HepG2 (cell line): ENCODE results near the gene REEP2. TPM values are rescaled to one million over a fixed set of nuclear protein-coding genes. Genes with fewer than 3 reads are reported as not detected.
A peak's percentile ranks its signal among the peaks of the same experiment; 100 is the strongest.

Experiments used
- ATAC-seq: fragments of 200-7000 bp; cut with Tn5 transposase; 3 replicates; pipeline ENCODE4 v1.9.1; 2020; ENCODE audit warnings: mild to moderate bottlenecking, moderate library complexity
- BruUV-seq: library from RNA; stranded (reverse); fragments of 400-500 nt; replicated peaks from 2 replicates; lab custom pipeline; 2021; lab: Mats Ljungman, UMichigan
- CTCF ChIA-PET: fragments of 300-600 bp; formaldehyde crosslinking; extraction: SDS; loops from one replicate; lab custom pipeline; 2021; ENCODE audit warnings: low total read pairs, inconsistent platforms, low intra/inter-chr PET ratio; lab: Yijun Ruan, JAX
- POLR2A ChIA-PET: fragments of 350-600 bp; sonication (Branson Sonifier 250); formaldehyde crosslinking; loops from one replicate; lab custom pipeline; 2020; ENCODE audit warnings: antibody characterized with exemption, inconsistent platforms; lab: Yijun Ruan, JAX
- DNase-seq: peaks from one replicate; pipeline ENCODE4 v3.0.0-alpha.2; 2015; ENCODE audit warnings: low spot score
- FAIRE-seq: peaks from 3 replicates; lab custom pipeline; 2011; peaks lifted over from hg19 to GRCh38; lab: Jason Lieb, UNC
- H2AFZ ChIP-seq: one replicate; pipeline ENCODE4 v1.6.1; 2011; ENCODE audit warnings: low read length, inconsistent platforms
- H3K27ac ChIP-seq: fragments of 300-600 bp; 3 replicates; pipeline ENCODE4 v1.8.0; 2011; ENCODE audit warnings: mixed run types, mild to moderate bottlenecking, mixed read lengths, low read length, inconsistent platforms; ENCODE audit not compliant: insufficient read depth; ENCODE audit errors: extremely low read length
- H3K27me3 ChIP-seq, 2 experiments: fragments of 200-600 bp in 1 of 2; 2 replicates in 1 of 2; 3 replicates in 1 of 2; pipeline versions ENCODE4 v1.6.0 to v1.8.0; 2011; ENCODE audit warnings: low read length in 2 of 2, mild to moderate bottlenecking in 2 of 2, moderate library complexity in 2 of 2, inconsistent platforms in 1 of 2; ENCODE audit not compliant: insufficient read depth in 2 of 2, control insufficient read depth in 1 of 2
- H3K36me3 ChIP-seq, 2 experiments: fragments of 200-600 bp in 1 of 2; replicated peaks in 1 of 2; 2 replicates in 1 of 2; 3 replicates in 1 of 2; pipeline versions ENCODE4 v1.5.1 to v1.8.0; 2011; ENCODE audit warnings: low read length in 2 of 2, inconsistent platforms in 1 of 2; ENCODE audit not compliant: insufficient read depth in 2 of 2, control insufficient read depth in 1 of 2
- H3K4me1 ChIP-seq: 2 replicates; pipeline ENCODE4 v1.5.1; 2012; ENCODE audit warnings: low read length, inconsistent platforms; ENCODE audit not compliant: insufficient read depth
- H3K4me2 ChIP-seq: 2 replicates; pipeline ENCODE4 v1.6.0; 2011; ENCODE audit warnings: low read depth, low read length, inconsistent platforms
- H3K4me3 ChIP-seq, 3 experiments: fragments of 200-600 bp in 1 of 3; sonication (generic), shearing (Covaris generic) in 1 of 3; replicated peaks in 1 of 3; 2 replicates each; pipeline ENCODE4 v1.5.1; 2011 to 2016; ENCODE audit warnings: low read length in 3 of 3, inconsistent platforms in 2 of 3, low read depth in 2 of 3, mild to moderate bottlenecking in 2 of 3, control low read depth in 1 of 3, mixed read lengths in 1 of 3; ENCODE audit not compliant: insufficient read depth in 1 of 3
- H3K79me2 ChIP-seq: one replicate; pipeline ENCODE4 v1.6.1; 2011; ENCODE audit warnings: low read length, inconsistent platforms; ENCODE audit not compliant: insufficient read depth
- H3K9ac ChIP-seq: 2 replicates; pipeline ENCODE4 v1.6.0; 2011; ENCODE audit warnings: mild to moderate bottlenecking, low read depth, low read length, inconsistent platforms; ENCODE audit not compliant: insufficient read depth
- H3K9me3 ChIP-seq: 2 replicates; pipeline ENCODE4 v1.5.1; 2012; ENCODE audit warnings: mild to moderate bottlenecking, low read length
- H4K20me1 ChIP-seq: 2 replicates; pipeline ENCODE4 v1.6.0; 2011; ENCODE audit warnings: inconsistent platforms, mild to moderate bottlenecking, low read length, moderate library complexity; ENCODE audit not compliant: insufficient read depth
- ATF7-NPFF ChIP-seq: sonication (generic); formaldehyde crosslinking; IDR thresholded peaks from 2 replicates; pipeline ENCODE4 v1.8.1; 2023; ENCODE audit warnings: mild to moderate bottlenecking, low read depth, missing genetic modification reagents, moderate library complexity
- CCDC6 ChIP-seq: sonication (generic); formaldehyde crosslinking; IDR thresholded peaks from 2 replicates; pipeline ENCODE4 v1.8.1; 2022; ENCODE audit warnings: mild to moderate bottlenecking, missing genetic modification reagents, moderate library complexity
- HOXA3 ChIP-seq: sonication (generic); formaldehyde crosslinking; IDR thresholded peaks from 2 replicates; pipeline ENCODE4 v1.5.0; 2020; ENCODE audit warnings: missing genetic modification reagents
- IKZF5 ChIP-seq: IDR thresholded peaks from 2 replicates; pipeline ENCODE4 v1.6.1; 2018; ENCODE audit warnings: missing genetic modification reagents, mild to moderate bottlenecking, missing compliant biosample characterization
- RBM39 ChIP-seq: fragments of 200-400 bp; formaldehyde crosslinking; IDR thresholded peaks from one replicate; pipeline ENCODE4 v1.6.1; 2018; ENCODE audit warnings: antibody characterized with exemption, mild to moderate bottlenecking, low read depth, low read length; ENCODE audit not compliant: poor library complexity, severe bottlenecking
- SALL2 ChIP-seq: sonication (generic); formaldehyde crosslinking; IDR thresholded peaks from 2 replicates; pipeline ENCODE4 v1.8.1; 2023; ENCODE audit warnings: mild to moderate bottlenecking, missing genetic modification reagents, inconsistent platforms
- SUZ12 ChIP-seq: fragments of 150-350 bp; IDR thresholded peaks from 2 replicates; pipeline ENCODE4 v1.6.1; 2014; ENCODE audit warnings: low read depth, low read length
- THAP9 ChIP-seq: sonication (generic); formaldehyde crosslinking; IDR thresholded peaks from 2 replicates; pipeline ENCODE4; 2020; ENCODE audit warnings: missing genetic modification reagents, mild to moderate bottlenecking, borderline replicate concordance
- ZNF441 ChIP-seq: sonication (generic); formaldehyde crosslinking; IDR thresholded peaks from 2 replicates; pipeline ENCODE4 v1.7.0; 2021; ENCODE audit warnings: missing genetic modification reagents, borderline replicate concordance
- ZNF550 ChIP-seq: sonication (generic); formaldehyde crosslinking; IDR thresholded peaks from 2 replicates; pipeline ENCODE4 v1.4.0; 2020; ENCODE audit warnings: mild to moderate bottlenecking, missing genetic modification reagents, borderline replicate concordance
- ZNF674 ChIP-seq: sonication (generic); formaldehyde crosslinking; IDR thresholded peaks from 2 replicates; pipeline ENCODE4 v1.5.0; 2020; ENCODE audit warnings: low read depth, mild to moderate bottlenecking, missing genetic modification reagents
- WGBS: methylation state at CpG from one replicate; pipeline ENCODE4 v1.1.6; 2017; ENCODE audit warnings: low lambda C conversion rate; 5-methylcytosine and 5-hydroxymethylcytosine counted together
- in situ Hi-C: cut with HindIII; loops from 2 replicates; pipeline ENCODE4 v1.10.0; 2017; ENCODE audit warnings: low pct_unique_long_range_greater_than_20kb; ENCODE audit not compliant: extremely low pct_ligation_motif_present
- intact Hi-C: fragments of 100-400 bp; cut with micrococcal nuclease; formaldehyde crosslinking; loops from one replicate; pipeline ENCODE4 v1.10.0; 2022; ENCODE audit not compliant: unreplicated experiment
- polyA plus RNA-seq, 8 experiments: library from polyadenylated mRNA; depleted of rRNA in 3 of 8; stranded (reverse) in 7 of 8; unstranded in 1 of 8; fragments of >200 nt; fragmentation: Illumina TruSeq in 4 of 8; extraction: Trizol in 4 of 8; gene quantifications; 2 replicates each; pipeline versions ENCODE4 v1.2.1 to v1.2.3, GENCODE V29; 2011 to 2016; ENCODE audit warnings: low read depth in 4 of 8, missing spikeins in 1 of 8, mixed read lengths in 1 of 8; ENCODE audit not compliant: insufficient read depth in 1 of 8
- total RNA-seq, 5 experiments: library from RNA; depleted of rRNA; stranded (reverse); fragments of >200 nt; fragmentation: Illumina TruSeq; extraction: Trizol; gene quantifications; 2 replicates each; pipeline ENCODE4 v1.2.3, GENCODE V29; 2016; ENCODE audit warnings: low read depth in 1 of 5
- TF ChIP-seq, protein P1 (sequence below): sonication (generic); formaldehyde crosslinking; IDR thresholded peaks from 2 replicates; pipeline ENCODE4 v1.5.0; 2020; ENCODE audit warnings: mild to moderate bottlenecking, missing genetic modification reagents, borderline replicate concordance

REEP2 gene
- total and polyA plus RNA-seq, 2 of the 13 experiments (the other 11 are each of a cell fraction or from before 2014, with no cell fraction given) = 5.3 to 7.8 TPM

- FAIRE-seq (no peak), ATAC-seq (peak; percentile 84), DNase-seq (peak; percentile 72)
- H3K36me3 ChIP-seq = no peaks in the 10 kb centered on the region
- H3K9ac ChIP-seq = peak overlapping the region; percentile 83
- intact Hi-C loops (no loop called here), in situ Hi-C loops (no loop called here)
- peaks cover 53% of the 10 kb centered on the region for H3K4me1 ChIP-seq
- POLR2A ChIA-PET = interaction anchor here (1.1 to 3.5 kb wide), 8 partner anchors 10 to 140 kb away, joined by 3 to 58 read pairs (median 6); partner anchors contain the start of genes EGR1, ETF1 and KDM3B
- peak overlapping the region; percentile 92 for H3K4me2 ChIP-seq
- peaks cover 4 to 35% of the 10 kb centered on the region in 2 experiments; a peak in 4 of 5 replicates for H3K27me3 ChIP-seq
- no peaks in the 10 kb centered on the region for H4K20me1 ChIP-seq
- peak overlapping the region; percentile 87 for H3K27ac ChIP-seq
- peak overlapping the region; percentile 75 to 82 (median 79) for H3K4me3 ChIP-seq
- no peaks in the 10 kb centered on the region for H3K9me3 ChIP-seq
- CTCF ChIA-PET = interaction anchor here (1.4 kb wide), 1 partner anchor 28 kb away, joined by 4 read pairs; no protein-coding TSS in a partner anchor
- H2AFZ ChIP-seq = no peak overlapping the region
- BruUV-seq = no TSS peak
- no peaks in the 10 kb centered on the region for H3K79me2 ChIP-seq
- no CpG with 5 or more reads among the region's 93 CpGs for WGBS
- no peak for TF ChIP-seq ZNF441
- no peak for TF ChIP-seq THAP9 (CRISPR knock-in tag)
- no peak for TF ChIP-seq CCDC6 (CRISPR knock-in tag)
- no peak for TF ChIP-seq ZNF550 (CRISPR knock-in tag)
- TF ChIP-seq, protein P1, sequence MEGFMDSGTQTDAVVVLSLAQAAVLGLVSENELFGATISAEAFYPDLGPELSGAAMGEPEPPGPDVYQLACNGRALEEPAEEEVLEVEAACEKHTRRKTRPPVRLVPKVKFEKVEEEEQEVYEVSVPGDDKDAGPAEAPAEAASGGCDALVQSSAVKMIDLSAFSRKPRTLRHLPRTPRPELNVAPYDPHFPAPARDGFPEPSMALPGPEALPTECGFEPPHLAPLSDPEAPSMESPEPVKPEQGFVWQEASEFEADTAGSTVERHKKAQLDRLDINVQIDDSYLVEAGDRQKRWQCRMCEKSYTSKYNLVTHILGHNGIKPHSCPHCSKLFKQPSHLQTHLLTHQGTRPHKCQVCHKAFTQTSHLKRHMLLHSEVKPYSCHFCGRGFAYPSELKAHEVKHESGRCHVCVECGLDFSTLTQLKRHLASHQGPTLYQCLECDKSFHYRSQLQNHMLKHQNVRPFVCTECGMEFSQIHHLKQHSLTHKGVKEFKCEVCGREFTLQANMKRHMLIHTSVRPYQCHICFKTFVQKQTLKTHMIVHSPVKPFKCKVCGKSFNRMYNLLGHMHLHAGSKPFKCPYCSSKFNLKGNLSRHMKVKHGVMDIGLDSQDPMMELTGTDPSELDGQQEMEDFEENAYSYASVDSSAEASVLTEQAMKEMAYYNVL = 0 out of 2 replicates have a peak, but pooled peaks have one; percentile 39
- no peak for TF ChIP-seq ZNF674 (CRISPR knock-in tag)
- peak; percentile 28; the same call in 1 of the 2 replicates for TF ChIP-seq IKZF5 (CRISPR knock-in tag)
- TF ChIP-seq SALL2 (CRISPR knock-in tag) = no peak
- peak; percentile 39; the same call in 1 of the 2 replicates for TF ChIP-seq ATF7-NPFF (CRISPR knock-in tag)
- TF ChIP-seq HOXA3 (CRISPR knock-in tag) = peak; percentile 39; the same call in 1 of the 2 replicates
- no peak for TF ChIP-seq SUZ12
- TF ChIP-seq RBM39 = no peak
These were observed 53.1 kb downstream of the REEP2 start for GRCh38 chr5:138491669-138492559.
